ENCODE results near the gene GMEB1. TPM values are rescaled to one million over a fixed set of nuclear protein-coding genes. Genes with fewer than 3 reads are reported as not detected.

GMEB1 gene
- total and polyA plus RNA-seq, 2 donors from 2014 or later, result 4.0 to 14.9 TPM

DNA sequence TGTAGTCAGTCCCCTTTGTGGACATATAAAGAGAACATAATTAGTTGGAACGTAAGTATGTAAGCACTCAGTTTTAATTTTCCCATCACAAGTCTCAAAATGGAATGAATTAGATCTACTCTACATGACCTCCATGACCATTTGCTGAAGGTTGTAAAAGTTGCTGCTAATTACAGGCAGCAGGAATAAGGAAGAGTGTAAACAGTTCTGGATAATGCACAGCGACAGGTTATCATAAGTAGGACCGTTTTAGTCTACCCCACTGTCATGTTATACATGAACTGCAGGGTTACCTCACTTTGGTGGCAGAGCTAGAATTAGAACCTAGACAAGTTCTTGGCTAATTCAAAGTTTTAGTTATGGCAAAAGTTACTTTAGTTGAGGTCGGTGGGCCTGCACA is 89.8 kb downstream of the GMEB1 start:
- H3K9me3 ChIP-seq (ENCODE audit: control insufficient read depth in 2 of 3, insufficient read depth in 1 of 3, low read length in 3 of 3), result no peaks in the 10 kb centered on the region
- no peak overlapping the region for H3K4me3 ChIP-seq (ENCODE audit: low read length in 3 of 3)
- DNase-seq (no peak), FAIRE-seq (no peak)
- TF ChIP-seq, protein P1, sequence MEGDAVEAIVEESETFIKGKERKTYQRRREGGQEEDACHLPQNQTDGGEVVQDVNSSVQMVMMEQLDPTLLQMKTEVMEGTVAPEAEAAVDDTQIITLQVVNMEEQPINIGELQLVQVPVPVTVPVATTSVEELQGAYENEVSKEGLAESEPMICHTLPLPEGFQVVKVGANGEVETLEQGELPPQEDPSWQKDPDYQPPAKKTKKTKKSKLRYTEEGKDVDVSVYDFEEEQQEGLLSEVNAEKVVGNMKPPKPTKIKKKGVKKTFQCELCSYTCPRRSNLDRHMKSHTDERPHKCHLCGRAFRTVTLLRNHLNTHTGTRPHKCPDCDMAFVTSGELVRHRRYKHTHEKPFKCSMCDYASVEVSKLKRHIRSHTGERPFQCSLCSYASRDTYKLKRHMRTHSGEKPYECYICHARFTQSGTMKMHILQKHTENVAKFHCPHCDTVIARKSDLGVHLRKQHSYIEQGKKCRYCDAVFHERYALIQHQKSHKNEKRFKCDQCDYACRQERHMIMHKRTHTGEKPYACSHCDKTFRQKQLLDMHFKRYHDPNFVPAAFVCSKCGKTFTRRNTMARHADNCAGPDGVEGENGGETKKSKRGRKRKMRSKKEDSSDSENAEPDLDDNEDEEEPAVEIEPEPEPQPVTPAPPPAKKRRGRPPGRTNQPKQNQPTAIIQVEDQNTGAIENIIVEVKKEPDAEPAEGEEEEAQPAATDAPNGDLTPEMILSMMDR (IDR thresholded peaks at IDR 0.05; ENCODE audit: borderline replicate concordance, extremely low read depth, insufficient read depth), result no peak
- intact Hi-C loops (cut with DNase I), result no loop called here
- H3K9ac ChIP-seq (ENCODE audit: low read length in 3 of 3), result no peak overlapping the region
- H3K27me3 ChIP-seq (ENCODE audit: control insufficient read depth, insufficient read depth, low read length), result no peaks in the 10 kb centered on the region
- H3K4me1 ChIP-seq (ENCODE audit: control insufficient read depth in 2 of 3, insufficient read depth in 2 of 3, low read depth in 1 of 3, low read length in 3 of 3), result peaks cover 0 to 15% (median 12%) of the 10 kb centered on the region in 3 donors
- peaks cover 0 to 5% (median 0%) of the 10 kb centered on the region in 3 donors for H3K36me3 ChIP-seq (ENCODE audit: control insufficient read depth in 2 of 3, insufficient read depth in 3 of 3, low read length in 3 of 3)
- H3K27ac ChIP-seq (ENCODE audit: low read depth in 2 of 2, low read length in 2 of 2), result no peak overlapping the region

DNA sequence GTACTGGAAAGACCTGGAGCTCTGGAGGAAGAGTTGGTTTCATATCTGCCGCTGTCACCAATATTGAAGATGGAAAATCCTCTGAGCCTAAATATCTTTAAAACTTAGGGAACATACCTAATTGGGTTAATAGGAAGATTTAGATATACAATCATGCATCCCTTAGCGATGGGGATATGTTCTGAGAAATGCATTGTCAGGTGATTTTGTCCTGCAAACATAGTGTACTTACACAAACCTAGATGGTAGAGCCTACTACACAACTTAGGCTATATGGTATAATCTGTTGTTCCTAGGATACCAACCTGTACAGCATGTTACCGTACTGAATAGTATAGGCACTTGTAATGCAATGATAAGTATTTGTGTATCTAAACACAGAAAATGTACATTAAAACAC is 90.7 kb downstream of the GMEB1 start:
- Histone ChIP-seq H3K27ac (ENCODE audit: low read depth in 2 of 2, low read length in 2 of 2) (no peak overlapping the region), H3K9me3 (ENCODE audit: control insufficient read depth in 2 of 3, insufficient read depth in 1 of 3, low read length in 3 of 3) (no peaks in the 10 kb centered on the region), H3K27me3 (ENCODE audit: control insufficient read depth, insufficient read depth, low read length) (no peaks in the 10 kb centered on the region), H3K4me1 (ENCODE audit: control insufficient read depth in 2 of 3, insufficient read depth in 2 of 3, low read depth in 1 of 3, low read length in 3 of 3) (peaks cover 0 to 13% (median 12%) of the 10 kb centered on the region in 3 donors), H3K36me3 (ENCODE audit: control insufficient read depth in 2 of 3, insufficient read depth in 3 of 3, low read length in 3 of 3) (peaks cover 0 to 5% (median 0%) of the 10 kb centered on the region in 3 donors), H3K9ac (ENCODE audit: low read length in 3 of 3) (no peak overlapping the region), H3K4me3 (ENCODE audit: low read length in 3 of 3) (no peak overlapping the region)
- FAIRE-seq (no peak), DNase-seq (no peak)
- TF ChIP-seq, protein P1 (IDR thresholded peaks at IDR 0.05; ENCODE audit: borderline replicate concordance, extremely low read depth, insufficient read depth), result no peak
- intact Hi-C loops (cut with DNase I), result no loop called here

DNA sequence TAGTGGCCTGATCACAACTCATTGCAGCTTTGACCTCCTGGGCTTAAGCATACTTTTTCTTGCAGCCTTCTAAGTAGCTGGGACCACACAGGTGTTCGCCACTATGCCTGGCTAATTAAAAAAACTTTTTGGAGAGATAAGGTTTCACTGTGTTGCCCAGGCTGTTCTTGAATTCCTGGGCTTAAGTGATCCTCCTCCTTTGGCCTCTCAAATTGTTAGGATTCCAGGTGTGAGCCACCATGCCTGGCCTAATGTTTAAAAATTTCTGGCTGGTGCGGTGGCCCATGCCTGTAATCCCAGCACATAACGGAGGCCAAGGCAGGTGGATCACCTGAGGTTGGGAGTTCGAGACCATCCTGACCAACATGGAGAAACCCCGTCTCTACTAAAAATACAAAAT is 92.6 kb downstream of the GMEB1 start:
- Histone ChIP-seq H3K9ac (ENCODE audit: low read length in 3 of 3) (no peak overlapping the region), H3K9me3 (ENCODE audit: control insufficient read depth in 2 of 3, insufficient read depth in 1 of 3, low read length in 3 of 3) (no peaks in the 10 kb centered on the region), H3K27me3 (ENCODE audit: control insufficient read depth, insufficient read depth, low read length) (no peaks in the 10 kb centered on the region), H3K4me3 (ENCODE audit: low read length in 3 of 3) (no peak overlapping the region), H3K27ac (ENCODE audit: low read depth in 2 of 2, low read length in 2 of 2) (no peak overlapping the region), H3K36me3 (ENCODE audit: control insufficient read depth in 2 of 3, insufficient read depth in 3 of 3, low read length in 3 of 3) (peaks cover 0 to 12% (median 0%) of the 10 kb centered on the region in 3 donors), H3K4me1 (ENCODE audit: control insufficient read depth in 2 of 3, insufficient read depth in 2 of 3, low read depth in 1 of 3, low read length in 3 of 3) (peaks cover 0 to 6% (median 3%) of the 10 kb centered on the region in 3 donors)
- FAIRE-seq (no peak), DNase-seq (no peak)
- TF ChIP-seq, protein P1 (IDR thresholded peaks at IDR 0.05; ENCODE audit: borderline replicate concordance, extremely low read depth, insufficient read depth), result no peak
- intact Hi-C loops (cut with DNase I), result no loop called here

Measured in kidney (tissue), 14 donors.